ENCODE measurements around the gene CTSD.

The CTSD gene

GRCh38 chr11:1803246-1803645 lies 39.5 kb upstream of the CTSD start:
- no peak for FAIRE-seq
- no peak for DNase-seq (ENCODE audit: insufficient read length, low spot score)
- TF ChIP-seq, protein P1, sequence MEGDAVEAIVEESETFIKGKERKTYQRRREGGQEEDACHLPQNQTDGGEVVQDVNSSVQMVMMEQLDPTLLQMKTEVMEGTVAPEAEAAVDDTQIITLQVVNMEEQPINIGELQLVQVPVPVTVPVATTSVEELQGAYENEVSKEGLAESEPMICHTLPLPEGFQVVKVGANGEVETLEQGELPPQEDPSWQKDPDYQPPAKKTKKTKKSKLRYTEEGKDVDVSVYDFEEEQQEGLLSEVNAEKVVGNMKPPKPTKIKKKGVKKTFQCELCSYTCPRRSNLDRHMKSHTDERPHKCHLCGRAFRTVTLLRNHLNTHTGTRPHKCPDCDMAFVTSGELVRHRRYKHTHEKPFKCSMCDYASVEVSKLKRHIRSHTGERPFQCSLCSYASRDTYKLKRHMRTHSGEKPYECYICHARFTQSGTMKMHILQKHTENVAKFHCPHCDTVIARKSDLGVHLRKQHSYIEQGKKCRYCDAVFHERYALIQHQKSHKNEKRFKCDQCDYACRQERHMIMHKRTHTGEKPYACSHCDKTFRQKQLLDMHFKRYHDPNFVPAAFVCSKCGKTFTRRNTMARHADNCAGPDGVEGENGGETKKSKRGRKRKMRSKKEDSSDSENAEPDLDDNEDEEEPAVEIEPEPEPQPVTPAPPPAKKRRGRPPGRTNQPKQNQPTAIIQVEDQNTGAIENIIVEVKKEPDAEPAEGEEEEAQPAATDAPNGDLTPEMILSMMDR (IDR thresholded peaks at IDR 0.05; ENCODE audit: insufficient read depth, missing control alignments), result no peak

GRCh38 chr11:1797391-1798125 lies 33.8 kb upstream of the CTSD start:
- no peak for DNase-seq (ENCODE audit: insufficient read length, low spot score)
- TF ChIP-seq, protein P1 (IDR thresholded peaks at IDR 0.05; ENCODE audit: insufficient read depth, missing control alignments), result no peak
- FAIRE-seq, result no peak

GRCh38 chr11:1796413-1797011 lies 32.8 kb upstream of the CTSD start:
- FAIRE-seq, result no peak
- TF ChIP-seq, protein P1 (IDR thresholded peaks at IDR 0.05; ENCODE audit: insufficient read depth, missing control alignments), result no peak
- DNase-seq (ENCODE audit: insufficient read length, low spot score), result no peak

DNA sequence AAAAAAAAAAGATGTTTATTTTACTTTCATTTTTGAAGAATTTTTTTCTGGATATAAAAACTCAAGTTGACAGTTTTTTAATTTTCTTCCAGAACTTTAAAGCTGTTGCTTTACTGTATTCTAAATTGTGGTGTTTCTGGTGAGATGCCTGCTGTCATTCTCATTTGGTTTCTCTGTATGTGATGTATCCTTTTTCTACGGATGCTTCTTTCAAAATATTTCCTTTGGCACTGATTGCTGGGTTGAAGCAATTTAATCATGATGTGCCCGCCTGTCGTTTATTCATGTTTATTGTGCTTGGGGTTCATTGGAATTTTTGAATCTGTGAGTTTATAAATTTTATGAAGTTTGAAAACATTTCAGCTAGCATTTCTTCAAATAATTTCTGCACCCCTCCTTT lies 29.4 kb upstream of the CTSD start:
- DNase-seq (ENCODE audit: insufficient read length, low spot score) (no peak), FAIRE-seq (no peak)
- TF ChIP-seq, protein P1 (IDR thresholded peaks at IDR 0.05; ENCODE audit: insufficient read depth, missing control alignments), result no peak

DNA sequence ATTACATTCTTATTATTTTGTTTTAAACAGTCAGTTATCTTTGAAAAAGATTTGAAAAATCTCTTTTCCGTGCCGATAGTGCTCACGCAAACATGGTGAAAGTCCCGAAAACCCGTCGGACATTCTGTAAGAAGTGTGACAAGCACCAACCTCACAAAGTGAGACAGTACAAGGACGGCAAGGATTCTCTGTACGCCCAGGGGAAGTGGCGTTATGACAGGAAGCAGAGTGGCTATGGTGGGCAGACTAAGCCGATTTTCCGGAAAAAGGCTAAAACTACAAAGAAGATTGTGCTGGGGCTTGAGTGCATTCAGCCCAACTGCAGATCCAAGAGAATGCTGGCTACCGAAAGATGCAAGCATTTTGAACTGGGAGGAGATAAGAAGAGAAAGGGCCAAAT lies 28.7 kb upstream of the CTSD start:
- FAIRE-seq (no peak), DNase-seq (ENCODE audit: insufficient read length, low spot score) (no peak)
- TF ChIP-seq, protein P1 (IDR thresholded peaks at IDR 0.05; ENCODE audit: insufficient read depth, missing control alignments), result no peak

DNA sequence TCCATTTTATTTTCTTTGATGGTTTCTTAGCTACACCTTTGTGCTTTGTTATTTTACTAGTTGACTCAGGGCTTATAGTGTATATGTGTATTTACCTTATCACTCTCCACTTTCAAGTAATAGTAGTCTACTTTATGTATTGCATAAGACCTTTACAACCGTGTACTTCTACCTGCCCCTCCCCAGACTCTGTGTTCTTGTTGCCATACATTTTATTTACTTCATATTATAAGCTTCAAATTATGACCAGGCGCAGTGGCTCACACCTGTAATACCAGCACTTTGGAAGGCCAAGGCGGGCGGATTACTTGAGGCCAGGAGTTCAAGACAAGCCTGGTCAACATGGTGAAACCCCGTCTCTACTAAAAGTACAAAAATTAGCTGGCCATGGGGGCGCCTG lies 28.2 kb upstream of the CTSD start:
- TF ChIP-seq, protein P1 (IDR thresholded peaks at IDR 0.05; ENCODE audit: insufficient read depth, missing control alignments), result no peak
- DNase-seq (ENCODE audit: insufficient read length, low spot score), result no peak
- no peak for FAIRE-seq

GRCh38 chr11:1786466-1786865 lies 22.7 kb upstream of the CTSD start:
- TF ChIP-seq, protein P1 (IDR thresholded peaks at IDR 0.05; ENCODE audit: insufficient read depth, missing control alignments), result no peak
- DNase-seq (ENCODE audit: insufficient read length, low spot score), result no peak
- no peak for FAIRE-seq

All from D721Med (cell line).